ENCODE results near the gene BRIP1.

BRIP1 gene

DNA sequence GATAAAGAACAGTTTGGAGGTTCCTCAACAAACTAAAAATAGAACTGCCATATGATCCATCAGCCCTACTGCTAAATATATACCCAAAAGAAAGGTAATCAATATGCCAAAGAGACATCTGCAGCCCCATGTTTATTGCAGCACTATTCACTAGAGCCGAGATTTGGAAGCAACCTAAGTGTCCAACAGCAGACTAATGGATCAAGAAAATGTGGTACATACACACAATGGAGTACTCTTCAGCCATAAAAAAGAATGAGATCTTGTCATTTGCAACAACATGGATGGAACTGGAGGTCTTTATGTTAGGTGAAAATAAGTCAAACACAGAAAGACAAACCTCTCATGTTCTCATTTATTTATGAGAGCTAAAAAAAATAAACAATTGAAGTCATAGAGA is 223.5 kb downstream of the BRIP1 start:
- DNase-seq (ENCODE audit: low read depth in 4 of 4, low spot score in 1 of 4), result no peak

DNA sequence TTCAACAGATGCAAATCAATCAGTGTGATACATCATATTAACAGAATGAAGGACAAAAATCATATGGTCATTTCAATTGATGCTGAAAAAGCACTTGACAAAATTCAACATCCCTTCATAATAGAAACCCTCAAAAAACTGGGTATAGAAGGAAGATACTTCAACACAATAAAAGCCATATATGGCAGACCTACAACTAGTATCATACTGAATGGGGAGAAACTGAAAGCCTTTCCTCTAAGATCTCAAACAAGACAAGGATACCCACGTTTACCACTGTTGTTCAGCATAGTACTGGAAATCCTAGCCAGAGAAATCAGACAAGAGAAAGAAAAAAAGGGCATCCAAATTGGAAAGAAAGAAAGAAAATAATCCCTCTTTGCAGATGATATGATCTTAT is 225.2 kb downstream of the BRIP1 start:
- no peak for DNase-seq (ENCODE audit: low read depth in 4 of 4, low spot score in 1 of 4)

DNA sequence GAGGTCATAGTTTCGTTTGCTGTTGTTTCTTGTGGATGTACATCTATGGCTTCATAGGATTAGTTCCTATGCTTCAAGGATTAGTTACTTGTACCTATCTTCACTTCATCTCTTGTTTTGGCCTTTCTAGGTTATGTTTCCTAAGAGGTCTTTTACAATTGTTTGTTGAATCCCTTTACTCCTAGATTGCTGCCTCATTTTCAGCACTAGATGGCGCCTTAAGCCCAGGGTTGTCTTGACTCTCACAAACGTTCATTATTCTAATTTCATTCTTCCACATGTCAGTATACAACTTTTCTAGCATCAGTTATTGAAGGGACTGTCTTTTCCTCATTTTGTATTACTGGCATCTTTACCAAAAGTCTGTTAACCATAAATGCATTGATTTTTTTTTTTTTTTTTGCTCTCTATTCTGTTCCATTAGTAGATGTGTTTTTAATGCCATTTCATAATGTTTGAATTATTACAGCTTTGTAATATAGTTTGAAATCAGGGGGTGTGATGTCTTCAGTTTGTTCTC is 227.4 kb downstream of the BRIP1 start:
- DNase-seq (ENCODE audit: low read depth in 4 of 4, low spot score in 1 of 4), result peak; percentile 5 to 26 (median 13)

DNA sequence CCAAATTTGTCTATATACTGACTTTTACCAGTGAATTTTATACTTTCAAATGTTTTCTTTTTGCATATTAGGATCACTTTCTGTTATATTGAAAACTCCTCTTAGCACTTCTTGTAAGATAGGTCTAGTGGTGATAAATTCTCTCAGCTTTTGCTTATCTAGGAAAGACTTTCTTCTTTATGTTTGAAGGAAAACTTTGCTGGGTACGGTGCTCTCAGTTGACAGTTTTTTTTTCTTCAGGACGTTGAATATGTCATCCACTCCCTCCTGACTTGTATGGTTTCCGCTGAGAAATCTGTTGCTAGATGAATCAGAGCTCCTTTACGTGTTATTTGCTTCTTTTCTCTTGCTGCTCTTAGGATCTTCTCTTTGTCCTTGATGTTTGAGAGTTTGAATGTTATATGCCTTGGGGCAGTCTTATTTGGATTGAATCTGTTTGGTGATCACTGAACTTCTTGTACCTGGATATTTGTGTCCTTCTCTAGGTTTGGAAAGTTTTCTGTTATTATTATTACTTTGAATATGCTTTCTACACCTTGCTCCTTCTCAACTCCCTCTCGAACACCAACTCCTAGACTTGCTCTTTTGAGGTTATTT is 228.3 kb downstream of the BRIP1 start:
- no peak for DNase-seq (ENCODE audit: low read depth in 4 of 4, low spot score in 1 of 4)

DNA sequence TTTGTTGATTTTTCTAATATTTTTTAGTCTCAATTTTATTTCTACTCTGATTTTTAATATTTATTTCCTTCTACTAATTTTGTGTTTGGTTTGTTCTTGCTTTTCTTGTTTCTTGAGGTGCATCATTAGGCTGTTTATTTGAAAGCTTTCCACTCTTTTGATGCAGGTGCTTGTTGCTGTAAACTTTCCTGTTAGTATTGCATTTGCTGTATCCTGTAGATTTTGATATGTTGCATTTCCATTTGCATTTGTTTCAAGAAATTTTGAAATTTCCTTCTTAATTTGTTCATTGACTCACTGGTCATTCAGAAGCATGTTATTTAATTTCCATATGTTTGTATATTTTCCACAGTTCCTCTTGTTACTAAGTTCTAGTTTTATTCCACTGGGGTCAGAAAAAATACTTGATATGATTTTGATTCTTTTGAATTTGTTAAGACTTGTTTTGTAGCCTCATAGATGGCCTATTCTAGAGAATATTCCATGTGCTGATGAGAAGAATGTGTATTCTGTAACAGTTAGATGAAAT is 229.3 kb downstream of the BRIP1 start:
- no peak for DNase-seq (ENCODE audit: low read depth in 4 of 4, low spot score in 1 of 4)

DNA sequence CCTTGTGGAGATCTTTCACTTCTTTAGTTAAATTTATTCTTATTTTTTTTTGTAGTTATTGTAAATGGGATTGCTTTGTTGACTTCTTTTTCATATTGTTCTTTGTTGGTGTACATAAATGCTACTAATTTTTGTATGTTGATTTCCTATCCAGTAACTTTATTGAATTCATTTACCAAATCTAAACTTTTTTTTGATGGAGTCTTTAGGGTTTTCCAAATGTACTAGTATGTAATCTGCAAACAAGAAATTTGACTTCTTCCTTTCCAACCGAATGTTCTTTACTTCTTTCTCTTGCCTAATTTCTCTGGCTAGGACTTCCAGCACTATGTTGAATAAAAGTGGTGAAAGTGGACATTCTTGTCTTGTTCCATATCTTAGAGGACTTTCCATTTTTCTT is 230.5 kb downstream of the BRIP1 start:
- DNase-seq (ENCODE audit: low read depth in 4 of 4, low spot score in 1 of 4), result no peak

DNA sequence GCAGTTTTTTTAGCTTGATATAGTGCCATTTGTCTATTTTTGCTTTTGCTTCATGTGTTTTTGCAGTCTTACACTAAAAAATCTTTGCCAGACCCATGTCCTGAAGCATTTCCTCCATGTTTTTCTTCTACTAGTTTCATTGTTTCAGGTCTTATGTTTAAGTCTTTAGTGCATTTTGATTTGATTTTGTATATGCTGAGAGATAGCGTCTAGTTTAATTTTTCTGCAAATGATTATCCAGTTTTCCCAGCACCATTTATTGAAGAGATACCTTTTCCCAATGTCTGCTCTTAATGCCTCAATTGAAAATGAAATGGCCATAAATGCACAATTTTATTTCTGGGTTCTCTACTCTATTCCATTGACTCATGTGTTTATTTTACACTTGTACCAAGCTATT is 231.5 kb downstream of the BRIP1 start:
- DNase-seq (ENCODE audit: low read depth in 4 of 4, low spot score in 1 of 4), result no peak
